Measurements from ENCODE around the gene ELL. TPM values are rescaled to one million over a fixed set of nuclear protein-coding genes. Genes with fewer than 3 reads are reported as not detected.

ELL gene
- total RNA-seq, 1 donor from 2014 or later = 11.6 TPM

DNA sequence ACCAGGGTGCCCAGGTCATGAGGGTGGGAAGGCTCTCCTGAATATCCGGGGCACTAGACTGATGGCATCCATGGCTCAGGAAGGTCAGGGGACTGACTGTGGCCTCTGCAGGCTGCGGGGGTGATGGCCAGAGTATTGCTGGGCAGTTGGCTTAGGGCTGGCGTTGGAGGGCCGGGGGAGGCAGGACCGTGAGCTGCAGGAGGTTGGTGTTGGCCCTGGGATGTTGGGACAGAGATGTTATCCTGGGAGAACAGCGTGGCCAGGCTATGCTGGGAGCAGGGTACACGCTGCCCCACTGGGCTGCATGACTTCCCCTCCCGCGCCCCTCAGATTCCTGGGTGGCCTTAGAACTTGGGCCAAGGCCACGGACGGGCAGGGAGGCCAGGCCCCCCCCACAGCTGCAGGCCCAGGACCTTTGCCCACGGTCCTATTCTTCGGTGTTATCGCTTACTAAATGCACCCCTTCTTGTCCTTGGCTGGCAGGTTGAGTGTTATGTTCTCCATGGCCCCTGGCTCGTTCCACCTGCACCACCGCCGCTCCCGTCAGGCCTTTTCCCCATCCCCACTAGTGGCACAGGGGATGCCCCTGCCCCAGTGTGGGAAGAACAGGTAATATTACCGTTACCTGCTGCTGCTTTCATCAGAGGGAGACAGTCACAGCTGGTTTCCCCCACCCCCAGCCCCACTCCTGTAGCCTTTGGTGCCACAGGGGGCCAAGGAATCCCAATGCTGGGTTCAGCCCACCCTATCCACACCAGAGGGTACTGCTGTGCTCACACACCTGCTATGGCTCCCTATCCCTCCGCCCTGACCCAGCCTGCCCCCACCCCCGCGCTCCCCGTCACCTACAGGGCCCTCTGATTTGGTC lies 80.7 kb downstream of the ELL start:
- Mint-ChIP-seq H3K4me1 (ENCODE audit: low read depth, unreplicated experiment) (peaks cover 18% of the 10 kb centered on the region), H3K9me3 (ENCODE audit: unreplicated experiment) (peaks cover 7% of the 10 kb centered on the region), H3K27me3 (ENCODE audit: unreplicated experiment) (peaks cover 12% of the 10 kb centered on the region), H3K4me3 (ENCODE audit: unreplicated experiment) (no peak overlapping the region), H3K36me3 (ENCODE audit: unreplicated experiment) (peaks cover 5% of the 10 kb centered on the region), H3K27ac (ENCODE audit: unreplicated experiment) (no peak overlapping the region)
- TF ChIP-seq, protein P1, sequence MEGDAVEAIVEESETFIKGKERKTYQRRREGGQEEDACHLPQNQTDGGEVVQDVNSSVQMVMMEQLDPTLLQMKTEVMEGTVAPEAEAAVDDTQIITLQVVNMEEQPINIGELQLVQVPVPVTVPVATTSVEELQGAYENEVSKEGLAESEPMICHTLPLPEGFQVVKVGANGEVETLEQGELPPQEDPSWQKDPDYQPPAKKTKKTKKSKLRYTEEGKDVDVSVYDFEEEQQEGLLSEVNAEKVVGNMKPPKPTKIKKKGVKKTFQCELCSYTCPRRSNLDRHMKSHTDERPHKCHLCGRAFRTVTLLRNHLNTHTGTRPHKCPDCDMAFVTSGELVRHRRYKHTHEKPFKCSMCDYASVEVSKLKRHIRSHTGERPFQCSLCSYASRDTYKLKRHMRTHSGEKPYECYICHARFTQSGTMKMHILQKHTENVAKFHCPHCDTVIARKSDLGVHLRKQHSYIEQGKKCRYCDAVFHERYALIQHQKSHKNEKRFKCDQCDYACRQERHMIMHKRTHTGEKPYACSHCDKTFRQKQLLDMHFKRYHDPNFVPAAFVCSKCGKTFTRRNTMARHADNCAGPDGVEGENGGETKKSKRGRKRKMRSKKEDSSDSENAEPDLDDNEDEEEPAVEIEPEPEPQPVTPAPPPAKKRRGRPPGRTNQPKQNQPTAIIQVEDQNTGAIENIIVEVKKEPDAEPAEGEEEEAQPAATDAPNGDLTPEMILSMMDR (IDR thresholded peaks at IDR 0.05; ENCODE audit: partially characterized antibody, unreplicated experiment) = no peak
- peak; percentile 16 for DNase-seq

DNA sequence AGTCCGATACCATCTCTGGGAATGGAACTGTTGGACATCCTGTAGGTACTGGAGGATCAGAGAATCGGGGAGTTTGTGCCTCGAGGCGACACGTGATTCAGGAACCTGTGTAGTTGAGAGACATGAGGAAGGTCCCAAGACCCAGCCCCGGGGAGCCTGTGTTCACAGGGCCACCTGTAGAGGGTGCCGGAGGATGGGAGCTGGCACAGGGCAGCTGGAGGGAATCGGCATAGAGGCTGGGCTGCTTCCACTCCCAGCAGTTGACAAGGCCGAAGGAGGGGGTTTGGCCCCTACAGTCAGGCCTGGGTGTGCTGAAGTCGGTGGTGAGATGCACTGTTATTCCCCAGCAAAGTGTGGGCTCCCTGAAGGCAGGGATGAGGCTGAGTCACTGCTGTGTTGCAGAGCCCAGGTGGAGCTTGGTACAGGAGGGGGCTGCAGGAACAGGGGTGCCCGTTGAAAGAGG lies 81.4 kb downstream of the ELL start:
- peaks cover 5% of the 10 kb centered on the region for H3K36me3 Mint-ChIP-seq (ENCODE audit: unreplicated experiment)
- DNase-seq = peak; percentile 38
- peaks cover 18% of the 10 kb centered on the region for H3K4me1 Mint-ChIP-seq (ENCODE audit: low read depth, unreplicated experiment)
- no peak overlapping the region for H3K27ac Mint-ChIP-seq (ENCODE audit: unreplicated experiment)
- peaks cover 7% of the 10 kb centered on the region for H3K9me3 Mint-ChIP-seq (ENCODE audit: unreplicated experiment)
- H3K27me3 Mint-ChIP-seq (ENCODE audit: unreplicated experiment) = peaks cover 14% of the 10 kb centered on the region
- H3K4me3 Mint-ChIP-seq (ENCODE audit: unreplicated experiment) = no peak overlapping the region
- TF ChIP-seq, protein P1 (IDR thresholded peaks at IDR 0.05; ENCODE audit: partially characterized antibody, unreplicated experiment) = no peak

DNA sequence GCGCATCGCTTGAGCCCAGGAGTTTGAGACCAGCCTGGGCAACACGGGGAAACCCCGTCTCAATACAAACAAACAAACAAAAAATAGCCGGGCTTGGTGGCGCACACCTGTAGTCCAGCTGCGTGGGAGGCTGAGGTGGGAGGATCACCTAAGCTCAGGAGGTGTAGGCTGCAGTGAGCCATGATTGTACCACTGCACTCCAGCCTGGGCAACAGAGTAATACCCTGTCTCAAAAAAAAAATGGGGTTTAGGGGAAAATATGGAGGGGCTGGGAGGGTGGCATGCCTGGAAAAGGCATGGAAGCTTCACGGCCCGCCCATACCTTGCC lies 82.0 kb downstream of the ELL start:
- H3K4me3 Mint-ChIP-seq (ENCODE audit: unreplicated experiment) = no peak overlapping the region
- peak overlapping the region; percentile 33 for H3K27ac Mint-ChIP-seq (ENCODE audit: unreplicated experiment)
- H3K27me3 Mint-ChIP-seq (ENCODE audit: unreplicated experiment) = peaks cover 12% of the 10 kb centered on the region
- peaks cover 7% of the 10 kb centered on the region for H3K9me3 Mint-ChIP-seq (ENCODE audit: unreplicated experiment)
- H3K4me1 Mint-ChIP-seq (ENCODE audit: low read depth, unreplicated experiment) = peaks cover 16% of the 10 kb centered on the region
- no peak for DNase-seq
- H3K36me3 Mint-ChIP-seq (ENCODE audit: unreplicated experiment) = peaks cover 5% of the 10 kb centered on the region
- TF ChIP-seq, protein P1 (IDR thresholded peaks at IDR 0.05; ENCODE audit: partially characterized antibody, unreplicated experiment) = no peak

DNA sequence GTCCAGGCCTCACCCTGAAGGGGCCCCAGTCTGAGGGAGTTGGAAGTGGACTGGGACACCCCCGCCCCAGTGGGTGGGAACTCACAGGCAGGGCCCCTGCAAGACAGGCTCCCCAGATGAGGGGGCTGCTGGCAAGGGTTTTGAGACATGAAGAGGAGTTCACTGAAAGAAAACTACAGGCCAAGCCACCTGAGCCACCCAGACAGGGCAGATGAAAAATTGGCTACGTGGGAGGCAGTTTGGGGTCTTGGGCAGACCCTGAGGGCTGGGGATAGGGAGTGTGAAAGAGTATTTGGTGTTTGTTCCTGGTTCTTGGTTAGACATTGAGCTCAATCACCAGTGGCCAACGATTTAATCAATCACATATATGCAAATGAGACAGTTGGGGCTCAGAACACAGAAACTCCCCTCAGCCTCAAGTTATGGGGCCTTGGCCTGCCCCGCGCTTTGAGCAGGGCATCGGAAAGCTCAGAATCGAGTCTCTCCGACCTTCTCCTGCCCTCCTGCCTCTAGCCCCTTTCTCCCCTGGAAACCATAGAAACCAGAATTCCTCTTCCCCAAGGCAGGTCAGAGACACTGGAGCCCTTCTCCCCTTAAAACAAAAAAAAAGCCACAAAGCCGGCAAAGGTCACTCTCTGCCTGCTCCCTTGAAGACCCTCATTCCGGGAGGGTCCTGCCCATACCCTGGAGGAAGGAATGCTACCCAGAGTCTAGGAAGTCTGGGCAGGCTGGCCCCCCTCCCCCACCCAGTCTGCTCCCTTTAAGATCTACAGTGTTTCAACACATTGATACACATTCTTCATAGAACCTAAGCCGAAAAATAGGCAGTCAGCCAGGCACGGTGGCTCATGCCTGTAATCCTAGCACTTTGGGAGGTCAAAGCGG lies 82.6 kb downstream of the ELL start:
- Mint-ChIP-seq H3K4me1 (ENCODE audit: low read depth, unreplicated experiment) (peaks cover 16% of the 10 kb centered on the region), H3K9me3 (ENCODE audit: unreplicated experiment) (peaks cover 8% of the 10 kb centered on the region), H3K36me3 (ENCODE audit: unreplicated experiment) (peaks cover 5% of the 10 kb centered on the region), H3K4me3 (ENCODE audit: unreplicated experiment) (peak overlapping the region; percentile 25), H3K27ac (ENCODE audit: unreplicated experiment) (peak overlapping the region; percentile 33), H3K27me3 (ENCODE audit: unreplicated experiment) (peaks cover 12% of the 10 kb centered on the region)
- TF ChIP-seq, protein P1 (IDR thresholded peaks at IDR 0.05; ENCODE audit: partially characterized antibody, unreplicated experiment) = no peak
- peak; percentile 17 for DNase-seq

Data from glutamatergic neuron (in vitro differentiated cells).